Neuronal stem cell (in vitro differentiated cells): ENCODE data around the gene TPRG1L.
A peak's percentile ranks its signal among the peaks of the same experiment; 100 is the strongest.

ENCODE experiments used
- DNase-seq: peaks from one replicate; pipeline ENCODE4 v3.0.0-alpha.2; 2013; ENCODE audit warnings: low spot score
- H2AFZ ChIP-seq: one replicate; pipeline ENCODE4 v1.6.1; 2013; ENCODE audit warnings: mild to moderate bottlenecking, low read length, inconsistent platforms
- H2AK5ac ChIP-seq: 2 replicates; pipeline ENCODE4 v1.6.1; 2013; ENCODE audit warnings: low read depth, mild to moderate bottlenecking, inconsistent platforms, low read length, moderate library complexity, mixed read lengths
- H2BK120ac ChIP-seq: 2 replicates; pipeline ENCODE4 v1.6.1; 2013; ENCODE audit warnings: low read depth, mild to moderate bottlenecking, inconsistent platforms, low read length, moderate library complexity, mixed read lengths
- H2BK12ac ChIP-seq: one replicate; pipeline ENCODE4 v1.6.1; 2013; ENCODE audit warnings: low read length, inconsistent platforms
- H2BK15ac ChIP-seq: 2 replicates; pipeline ENCODE4 v1.6.1; 2013; ENCODE audit warnings: mild to moderate bottlenecking, low read length, inconsistent platforms, mixed read lengths
- H2BK5ac ChIP-seq: one replicate; pipeline ENCODE4 v1.6.1; 2013; ENCODE audit warnings: inconsistent platforms, mild to moderate bottlenecking, low read length, moderate library complexity
- H3K14ac ChIP-seq: one replicate; pipeline ENCODE4 v1.6.1; 2013; ENCODE audit warnings: low read length, inconsistent platforms
- H3K18ac ChIP-seq: 2 replicates; pipeline ENCODE4 v1.6.1; 2013; ENCODE audit warnings: low read length, inconsistent platforms
- H3K23ac ChIP-seq: 2 replicates; pipeline ENCODE4 v1.6.1; 2013; ENCODE audit warnings: low read depth, mild to moderate bottlenecking, mixed read lengths, low read length, inconsistent platforms; ENCODE audit not compliant: poor library complexity
- H3K27ac ChIP-seq: replicated peaks from 3 replicates; pipeline ENCODE4 v1.5.1; 2013; ENCODE audit warnings: low read length, inconsistent platforms
- H3K27me3 ChIP-seq, 3 experiments: 2 replicates each; pipeline ENCODE4 v1.6.1; 2013; ENCODE audit warnings: low read length in 3 of 3, mild to moderate bottlenecking in 2 of 3, inconsistent platforms in 1 of 3, low read depth in 1 of 3, mixed read lengths in 1 of 3, moderate library complexity in 1 of 3; ENCODE audit not compliant: control insufficient read depth in 3 of 3, insufficient read depth in 3 of 3
- H3K36me3 ChIP-seq, 2 donors: replicated peaks in 1 of 2; 2 replicates each; pipeline ENCODE4 v1.6.1; 2013; ENCODE audit warnings: low read length in 2 of 2; ENCODE audit not compliant: control insufficient read depth in 2 of 2, insufficient read depth in 2 of 2
- H3K4ac ChIP-seq: 2 replicates; pipeline ENCODE4 v1.6.1; 2013; ENCODE audit warnings: inconsistent platforms, mild to moderate bottlenecking, low read length, moderate library complexity
- H3K4me1 ChIP-seq, 2 donors: 1 replicate in 1 of 2; 2 replicates in 1 of 2; pipeline ENCODE4 v1.6.1; 2013; ENCODE audit warnings: low read length in 2 of 2, low read depth in 1 of 2; ENCODE audit not compliant: control insufficient read depth in 2 of 2, insufficient read depth in 1 of 2
- H3K4me2 ChIP-seq: one replicate; pipeline ENCODE4 v1.6.1; 2013; ENCODE audit warnings: mild to moderate bottlenecking, low read length, inconsistent platforms; ENCODE audit not compliant: insufficient read depth, poor library complexity, severe bottlenecking
- H3K4me3 ChIP-seq, 2 donors: 2 replicates each; pipeline ENCODE4 v1.5.1; 2013; ENCODE audit warnings: low read length in 2 of 2, mild to moderate bottlenecking in 2 of 2, inconsistent platforms in 1 of 2, moderate library complexity in 1 of 2
- H3K79me1 ChIP-seq: one replicate; pipeline ENCODE4 v1.6.1; 2013; ENCODE audit warnings: low read depth, mild to moderate bottlenecking, inconsistent platforms, low read length, moderate library complexity
- H3K9ac ChIP-seq: one replicate; pipeline ENCODE4 v1.6.1; 2013; ENCODE audit warnings: mild to moderate bottlenecking, low read depth, low read length, inconsistent platforms; ENCODE audit not compliant: poor library complexity
- H3K9me3 ChIP-seq, 2 donors: replicated peaks in 1 of 2; 2 replicates each; pipeline versions ENCODE3 to v1.6.1; 2013; ENCODE audit warnings: low read length in 2 of 2, mild to moderate bottlenecking in 2 of 2, inconsistent platforms in 1 of 2, low read depth in 1 of 2, mixed read lengths in 1 of 2, moderate library complexity in 1 of 2; ENCODE audit not compliant: control insufficient read depth in 2 of 2, insufficient read depth in 1 of 2
- H4K8ac ChIP-seq: one replicate; pipeline ENCODE4 v1.6.1; 2013; ENCODE audit warnings: low read depth, mild to moderate bottlenecking, inconsistent platforms, low read length, moderate library complexity
- H4K91ac ChIP-seq: one replicate; pipeline ENCODE4 v1.6.1; 2013; ENCODE audit warnings: low read length, low read depth, mild to moderate bottlenecking, inconsistent platforms; ENCODE audit not compliant: poor library complexity
- WGBS, 2 donors: extraction: QIAGEN DNeasy Blood & Tissue Kit; methylation state at CpG; one replicate each; pipeline ENCODE4 v1.1.7; 2013; ENCODE audit warnings: missing lambda C conversion rate in 2 of 2, mixed read lengths in 1 of 2; ENCODE audit not compliant: insufficient read length in 2 of 2, insufficient replicate concordance in 1 of 2; ENCODE audit errors: extremely low coverage in 2 of 2; 5-methylcytosine and 5-hydroxymethylcytosine counted together

Gene TPRG1L

GRCh38 chr1:3590139-3590763 is 34.6 kb upstream of the TPRG1L start:
- H4K8ac ChIP-seq = no peak overlapping the region
- peak overlapping the region; percentile 15 for H3K27ac ChIP-seq
- peaks cover 18 to 27% of the 10 kb centered on the region in 2 donors for H3K4me1 ChIP-seq
- H3K4ac ChIP-seq = no peak overlapping the region
- H4K91ac ChIP-seq = no peak overlapping the region
- H2AFZ ChIP-seq = peak overlapping the region; percentile 68
- H2BK120ac ChIP-seq = no peak overlapping the region
- peaks cover 3% of the 10 kb centered on the region for H3K79me1 ChIP-seq
- H3K9ac ChIP-seq = peak overlapping the region; percentile 9
- H3K9me3 ChIP-seq = peaks cover 0 to 5% of the 10 kb centered on the region in 2 donors
- peaks cover 0 to 10% of the 10 kb centered on the region in 2 donors for H3K36me3 ChIP-seq
- H2AK5ac ChIP-seq = no peak overlapping the region
- peak overlapping the region; percentile 83 for H3K23ac ChIP-seq
- WGBS, 2 donors = no CpG with 5 or more reads among the region's 27 CpGs
- no peak overlapping the region for H2BK12ac ChIP-seq
- H3K18ac ChIP-seq = peak overlapping the region; percentile 72
- H3K4me3 ChIP-seq = no peak overlapping the region
- no peak overlapping the region for H2BK15ac ChIP-seq
- H3K14ac ChIP-seq = no peak overlapping the region
- no peak overlapping the region for H3K4me2 ChIP-seq
- DNase-seq = no peak
- no peak overlapping the region for H2BK5ac ChIP-seq
- no peaks in the 10 kb centered on the region for H3K27me3 ChIP-seq

- peak overlapping the region; percentile 83 for H3K23ac ChIP-seq
- no peak for DNase-seq
- H4K91ac ChIP-seq = no peak overlapping the region
- peak overlapping the region; percentile 50 for H3K18ac ChIP-seq
- no peak overlapping the region for H3K4ac ChIP-seq
- WGBS, 2 donors = no CpG with 5 or more reads among the region's 33 CpGs
- H3K4me2 ChIP-seq = no peak overlapping the region
- H2BK120ac ChIP-seq = no peak overlapping the region
- H3K4me1 ChIP-seq = peaks cover 14 to 27% of the 10 kb centered on the region in 2 donors
- peak overlapping the region; percentile 15 for H3K27ac ChIP-seq
- H2AFZ ChIP-seq = peak overlapping the region; percentile 68
- H3K9me3 ChIP-seq = peaks cover 0 to under 1% of the 10 kb centered on the region in 2 donors
- no peaks in the 10 kb centered on the region for H3K27me3 ChIP-seq
- no peak overlapping the region for H4K8ac ChIP-seq
- no peak overlapping the region for H2AK5ac ChIP-seq
- H3K14ac ChIP-seq = peak overlapping the region; percentile 42
- H2BK15ac ChIP-seq = no peak overlapping the region
- H2BK5ac ChIP-seq = no peak overlapping the region
- H2BK12ac ChIP-seq = no peak overlapping the region
- peaks cover 6% of the 10 kb centered on the region for H3K79me1 ChIP-seq
- H3K36me3 ChIP-seq = peaks cover 0 to 5% of the 10 kb centered on the region in 2 donors
- no peak overlapping the region for H3K9ac ChIP-seq
- H3K4me3 ChIP-seq = no peak overlapping the region
These were observed 33.6 kb upstream of the TPRG1L start for GRCh38 chr1:3590951-3591865.

GRCh38 chr1:3593334-3593733 is 31.5 kb upstream of the TPRG1L start:
- peaks cover 9% of the 10 kb centered on the region for H3K79me1 ChIP-seq
- peak overlapping the region; percentile 9 for H3K9ac ChIP-seq
- no peak overlapping the region for H2BK15ac ChIP-seq
- peaks cover 28 to 39% of the 10 kb centered on the region in 2 donors for H3K4me1 ChIP-seq
- no peaks in the 10 kb centered on the region for H3K27me3 ChIP-seq
- H2BK120ac ChIP-seq = peak overlapping the region; percentile 72
- peak overlapping the region; percentile 73 for H3K23ac ChIP-seq
- no peak for DNase-seq
- peak overlapping the region; percentile 87 for H3K18ac ChIP-seq
- no CpG with 5 or more reads among the region's 17 CpGs for WGBS, 2 donors
- H2BK12ac ChIP-seq = peak overlapping the region; percentile 90
- no peak overlapping the region for H2AFZ ChIP-seq
- H4K91ac ChIP-seq = no peak overlapping the region
- peaks cover 0 to 4% of the 10 kb centered on the region in 2 donors for H3K36me3 ChIP-seq
- no peak overlapping the region for H3K14ac ChIP-seq
- H3K4me2 ChIP-seq = no peak overlapping the region
- peak overlapping the region; percentile 87 for H2BK5ac ChIP-seq
- no peak overlapping the region for H3K4ac ChIP-seq
- H3K27ac ChIP-seq = no peak overlapping the region
- no peak overlapping the region for H3K4me3 ChIP-seq
- peak overlapping the region; percentile 90 for H2AK5ac ChIP-seq
- no peaks in the 10 kb centered on the region for H3K9me3 ChIP-seq
- no peak overlapping the region for H4K8ac ChIP-seq

- H4K91ac ChIP-seq = no peak overlapping the region
- H2BK12ac ChIP-seq = no peak overlapping the region
- peak overlapping the region; percentile 72 for H2BK120ac ChIP-seq
- no peak overlapping the region for H2BK15ac ChIP-seq
- H3K4me2 ChIP-seq = no peak overlapping the region
- no peaks in the 10 kb centered on the region for H3K27me3 ChIP-seq
- H2BK5ac ChIP-seq = peak overlapping the region; percentile 87
- H3K23ac ChIP-seq = no peak overlapping the region
- no peaks in the 10 kb centered on the region for H3K9me3 ChIP-seq
- H3K4me3 ChIP-seq = no peak overlapping the region
- no peak overlapping the region for H3K4ac ChIP-seq
- H2AK5ac ChIP-seq = peak overlapping the region; percentile 90
- H3K4me1 ChIP-seq = peaks cover 31 to 43% of the 10 kb centered on the region in 2 donors
- H3K79me1 ChIP-seq = peaks cover 9% of the 10 kb centered on the region
- H3K9ac ChIP-seq = no peak overlapping the region
- peak overlapping the region; percentile 87 for H3K18ac ChIP-seq
- H2AFZ ChIP-seq = no peak overlapping the region
- peak overlapping the region; percentile 35 for H3K27ac ChIP-seq
- no peak for DNase-seq
- H3K14ac ChIP-seq = no peak overlapping the region
- WGBS, 2 donors = no CpG with 5 or more reads among the region's 10 CpGs
- peaks cover 0 to 4% of the 10 kb centered on the region in 2 donors for H3K36me3 ChIP-seq
- no peak overlapping the region for H4K8ac ChIP-seq
These were observed 31.1 kb upstream of the TPRG1L start for GRCh38 chr1:3593745-3594144.
